GM12891 (cell line): ENCODE measurements around the gene C4orf46. TPM values are rescaled to one million over a fixed set of nuclear protein-coding genes. Genes with fewer than 3 reads are reported as not detected.
"Not testable (repeated sequence)": the region's sequence is repeated elsewhere in the genome, so short reads cannot be mapped to it uniquely, and the experiment has no call there.

ENCODE experiments used
- DNase-seq: peaks from one replicate; pipeline ENCODE4 v3.0.0; 2011; ENCODE audit warnings: low spot score; ENCODE audit not compliant: insufficient read length
- FAIRE-seq: peaks from 2 replicates; lab custom pipeline; 2011; peaks lifted over from hg19 to GRCh38; lab: Jason Lieb, UNC
- PAX5 ChIP-seq: IDR thresholded peaks from 2 replicates; pipeline ENCODE4 v1.6.1; 2011; ENCODE audit warnings: low read length, moderate library complexity, mild to moderate bottlenecking; ENCODE audit not compliant: insufficient read depth, severe bottlenecking
- POLR2A ChIP-seq: IDR thresholded peaks from 2 replicates; pipeline ENCODE4 v1.6.1; 2011; ENCODE audit warnings: low read depth, low read length, control low read depth
- POLR2AphosphoS5 ChIP-seq: IDR thresholded peaks from 2 replicates; pipeline ENCODE4 v1.6.1; 2011; ENCODE audit warnings: low read depth, low read length, control low read depth
- POU2F2 ChIP-seq: IDR thresholded peaks from 2 replicates; pipeline ENCODE4 v1.6.1; 2011; ENCODE audit warnings: low read depth, mild to moderate bottlenecking, control low read depth, low read length, moderate library complexity
- SPI1 ChIP-seq: IDR thresholded peaks from 2 replicates; pipeline ENCODE4 v1.6.1; 2011; ENCODE audit warnings: low read depth, low read length, control low read depth
- TAF1 ChIP-seq: IDR thresholded peaks from 2 replicates; pipeline ENCODE4 v1.6.1; 2011; ENCODE audit warnings: low read depth, low read length, control low read depth
- polyA plus RNA-seq: library from polyadenylated mRNA; unstranded; fragments of >200 nt; gene quantifications from one replicate; pipeline ENCODE4 v1.2.1, GENCODE V29; 2012; ENCODE audit warnings: low read depth, missing spikeins, inconsistent platforms; ENCODE audit not compliant: missing spikeins

The C4orf46 gene
- polyA plus RNA-seq = 7.5 TPM

GRCh38 chr4:158671665-158671914 lies at the start of gene C4orf46:
TSS of gene C4orf46 (minus strand) at chr4:158671887. CDS start at chr4:158671801, 86 bp downstream.
- DNase-seq = no peak
- no peak for TF ChIP-seq SPI1
- TF ChIP-seq POLR2AphosphoS5 = no peak
- TF ChIP-seq PAX5 = no peak
- TF ChIP-seq TAF1 = no peak
- TF ChIP-seq POU2F2 = no peak
- no peak; the same call in 1 of the 2 replicates for TF ChIP-seq POLR2A
- FAIRE-seq = no peak

- FAIRE-seq (no peak), DNase-seq (no peak)
- TF ChIP-seq PAX5 = no peak
- no peak for TF ChIP-seq POU2F2
- no peak for TF ChIP-seq POLR2AphosphoS5
- TF ChIP-seq TAF1 = no peak
- no peak for TF ChIP-seq SPI1
Measured at GRCh38 chr4:158715802-158716201, 44.1 kb upstream of the C4orf46 start.

- TF ChIP-seq TAF1 (no peak), POLR2AphosphoS5 (no peak), POU2F2 (no peak)
- no peak for DNase-seq
- no peak for FAIRE-seq
Measured at GRCh38 chr4:158714937-158715336, 43.2 kb upstream of the C4orf46 start.

GRCh38 chr4:158712622-158713021 lies 40.9 kb upstream of the C4orf46 start:
- FAIRE-seq = not testable (repeated sequence)

GRCh38 chr4:158710814-158711213 lies 39.1 kb upstream of the C4orf46 start:
- no peak for FAIRE-seq

More at GRCh38 chr4:158712622-158713021, 40.9 kb upstream of the C4orf46 start:
- DNase-seq = not testable (repeated sequence)

GRCh38 chr4:158704274-158704673 lies 32.6 kb upstream of the C4orf46 start:
- no peak for FAIRE-seq
- no peak for DNase-seq
- TF ChIP-seq PAX5 = no peak
- TF ChIP-seq POLR2A = no peak
- TF ChIP-seq POLR2AphosphoS5 = no peak
- TF ChIP-seq SPI1 = no peak
- no peak for TF ChIP-seq TAF1
- TF ChIP-seq POU2F2 = no peak

More at GRCh38 chr4:158710814-158711213, 39.1 kb upstream of the C4orf46 start:
- DNase-seq = no peak
- no peak for TF ChIP-seq POU2F2
- TF ChIP-seq POLR2AphosphoS5 = no peak
- no peak for TF ChIP-seq TAF1
- TF ChIP-seq SPI1 = no peak
- no peak for TF ChIP-seq PAX5
- TF ChIP-seq POLR2A = no peak

- no peak for TF ChIP-seq PAX5
- FAIRE-seq (no peak), DNase-seq (no peak)
Measured at GRCh38 chr4:158688813-158689212, 17.1 kb upstream of the C4orf46 start.

- no peak for FAIRE-seq
- no peak for DNase-seq
- TF ChIP-seq POLR2AphosphoS5 (no peak), POLR2A (no peak)
Measured at GRCh38 chr4:158682066-158682465, 10.4 kb upstream of the C4orf46 start.

GRCh38 chr4:158681629-158682028 lies 9.9 kb upstream of the C4orf46 start:
- DNase-seq (no peak), FAIRE-seq (no peak)
- no peak for TF ChIP-seq TAF1
- TF ChIP-seq PAX5 = no peak
- TF ChIP-seq POU2F2 = no peak
- TF ChIP-seq SPI1 = no peak
- no peak for TF ChIP-seq POLR2AphosphoS5
- TF ChIP-seq POLR2A = no peak

- FAIRE-seq (no peak), DNase-seq (no peak)
- TF ChIP-seq SPI1 = no peak
- TF ChIP-seq PAX5 = no peak
- TF ChIP-seq TAF1 = no peak
- no peak for TF ChIP-seq POLR2AphosphoS5
- no peak for TF ChIP-seq POLR2A
- TF ChIP-seq POU2F2 = no peak
Measured at GRCh38 chr4:158678767-158679166, 7.1 kb upstream of the C4orf46 start.

GRCh38 chr4:158676076-158676475 lies 4.4 kb upstream of the C4orf46 start:
- FAIRE-seq (no peak), DNase-seq (no peak)
- TF ChIP-seq POLR2A = no peak
- no peak for TF ChIP-seq POLR2AphosphoS5
- no peak for TF ChIP-seq POU2F2

- TF ChIP-seq POLR2A = no peak
- FAIRE-seq (no peak), DNase-seq (no peak)
Measured at GRCh38 chr4:158673633-158674032, 1.9 kb upstream of the C4orf46 start.
